H9 (cell line): ENCODE data around the gene MDH1. TPM values are rescaled to one million over a fixed set of nuclear protein-coding genes. Genes with fewer than 3 reads are reported as not detected.

Experiments
- DNase-seq: peaks from one replicate; pipeline ENCODE4 v3.0.0-alpha.2; 2017
- H2AFZ ChIP-seq: one replicate; pipeline ENCODE4 v1.6.1; 2013; ENCODE audit warnings: mild to moderate bottlenecking, low read length, control low read depth, moderate library complexity
- H2AK5ac ChIP-seq: 2 replicates; pipeline ENCODE4 v1.6.1; 2013; ENCODE audit warnings: low read length, control low read depth, mixed read lengths; ENCODE audit not compliant: insufficient read length
- H2BK120ac ChIP-seq: one replicate; pipeline ENCODE4 v1.6.1; 2013; ENCODE audit warnings: low read depth, mild to moderate bottlenecking, low read length, control low read depth, inconsistent platforms; ENCODE audit not compliant: poor library complexity, severe bottlenecking
- H2BK12ac ChIP-seq: 2 replicates; pipeline ENCODE4 v1.6.1; 2013; ENCODE audit warnings: low read length, control low read depth, mixed read lengths, low read depth; ENCODE audit not compliant: insufficient read length
- H2BK15ac ChIP-seq: 2 replicates; pipeline ENCODE4 v1.6.1; 2013; ENCODE audit warnings: low read depth, low read length, control low read depth
- H2BK20ac ChIP-seq: one replicate; pipeline ENCODE4 v1.6.1; 2013; ENCODE audit warnings: low read depth, mild to moderate bottlenecking, low read length, control low read depth, inconsistent platforms; ENCODE audit not compliant: poor library complexity, severe bottlenecking
- H2BK5ac ChIP-seq: 2 replicates; pipeline ENCODE4 v1.6.1; 2013; ENCODE audit warnings: low read length, control low read depth, mixed read lengths; ENCODE audit not compliant: insufficient read length
- H3K14ac ChIP-seq: 2 replicates; pipeline ENCODE4 v1.6.1; 2013; ENCODE audit warnings: low read length, control low read depth; ENCODE audit not compliant: insufficient read depth
- H3K18ac ChIP-seq: 2 replicates; pipeline ENCODE4 v1.6.1; 2013; ENCODE audit warnings: low read depth, mild to moderate bottlenecking, mixed read lengths, low read length, control low read depth; ENCODE audit not compliant: insufficient read length
- H3K23ac ChIP-seq: 2 replicates; pipeline ENCODE4 v1.6.1; 2013; ENCODE audit warnings: low read length, control low read depth, mixed read lengths, low read depth; ENCODE audit not compliant: insufficient read length
- H3K23me2 ChIP-seq: 2 replicates; pipeline ENCODE4 v1.6.1; 2013; ENCODE audit warnings: low read depth, mild to moderate bottlenecking, mixed read lengths, low read length, control low read depth; ENCODE audit not compliant: insufficient read length, poor library complexity, severe bottlenecking
- H3K27ac ChIP-seq: 2 replicates; pipeline ENCODE4 v1.5.1; 2013; ENCODE audit warnings: low read length, control low read depth, mixed read lengths, low read depth; ENCODE audit not compliant: insufficient read length
- H3K27me3 ChIP-seq: 2 replicates; pipeline ENCODE4 v1.6.1; 2013; ENCODE audit warnings: low read length, control low read depth, inconsistent platforms; ENCODE audit not compliant: insufficient read depth
- H3K4ac ChIP-seq: 2 replicates; pipeline ENCODE4 v1.6.1; 2013; ENCODE audit warnings: low read depth, mild to moderate bottlenecking, control low read depth, inconsistent platforms, low read length, moderate library complexity
- H3K4me1 ChIP-seq: 2 replicates; pipeline ENCODE4 v1.6.1; 2013; ENCODE audit warnings: low read length, control low read depth, inconsistent platforms; ENCODE audit not compliant: insufficient read depth
- H3K4me2 ChIP-seq: 2 replicates; pipeline ENCODE4 v1.6.1; 2013; ENCODE audit warnings: low read length, control low read depth, mixed read lengths; ENCODE audit not compliant: insufficient read length, insufficient read depth
- H3K56ac ChIP-seq: 2 replicates; pipeline ENCODE4 v1.6.1; 2013; ENCODE audit warnings: low read depth, mild to moderate bottlenecking, mixed read lengths, low read length, control low read depth; ENCODE audit not compliant: insufficient read length
- H3K79me1 ChIP-seq: 2 replicates; pipeline ENCODE4 v1.6.1; 2013; ENCODE audit warnings: low read depth, mild to moderate bottlenecking, moderate library complexity, low read length, control low read depth, inconsistent platforms; ENCODE audit not compliant: insufficient read depth, poor library complexity, severe bottlenecking
- H3K79me2 ChIP-seq: 2 replicates; pipeline ENCODE4 v1.6.1; 2013; ENCODE audit warnings: low read length, control low read depth, inconsistent platforms; ENCODE audit not compliant: insufficient read depth
- H3K9ac ChIP-seq: 2 replicates; pipeline ENCODE4 v1.6.1; 2013; ENCODE audit warnings: low read length, control low read depth, mixed read lengths; ENCODE audit not compliant: insufficient read length; ENCODE audit errors: extremely low read depth
- H3K9me3 ChIP-seq: one replicate; pipeline ENCODE4 v1.6.1; 2013; ENCODE audit warnings: low read depth, low read length, inconsistent platforms; ENCODE audit not compliant: control insufficient read depth
- H3T11ph ChIP-seq: one replicate; pipeline ENCODE4 v1.6.1; 2013; ENCODE audit warnings: mild to moderate bottlenecking, low read length, control low read depth, inconsistent platforms
- H4K20me1 ChIP-seq: one replicate; pipeline ENCODE4 v1.6.1; 2013; ENCODE audit not compliant: control insufficient read depth, insufficient read length, insufficient read depth
- H4K5ac ChIP-seq: 2 replicates; pipeline ENCODE4 v1.6.1; 2013; ENCODE audit warnings: low read depth, mild to moderate bottlenecking, mixed read lengths, low read length, control low read depth; ENCODE audit not compliant: insufficient read length
- H4K8ac ChIP-seq: replicated peaks from 2 replicates; pipeline ENCODE4 v1.6.1; 2013; ENCODE audit warnings: low read length, control low read depth, mixed read lengths, low read depth; ENCODE audit not compliant: insufficient read length
- H4K91ac ChIP-seq: 2 replicates; pipeline ENCODE4 v1.6.1; 2013; ENCODE audit warnings: low read depth, mild to moderate bottlenecking, moderate library complexity, mixed read lengths, low read length, control low read depth; ENCODE audit not compliant: insufficient read length
- H3K27ac Mint-ChIP-seq, 3 experiments: 2 replicates in 2 of 3; 3 replicates in 1 of 3; pipeline ENCODE4 v1.8.0; 2020 to 2021; ENCODE audit warnings: mixed read lengths in 3 of 3, mild to moderate bottlenecking in 1 of 3, moderate library complexity in 1 of 3
- H3K27me3 Mint-ChIP-seq: 2 replicates; pipeline ENCODE4 v1.8.0; 2021; ENCODE audit warnings: low read depth, mild to moderate bottlenecking, moderate library complexity, mixed read lengths
- H3K36me3 Mint-ChIP-seq, 3 experiments: 2 replicates in 2 of 3; 3 replicates in 1 of 3; pipeline ENCODE4 v1.8.0; 2020 to 2021; ENCODE audit warnings: low read depth in 3 of 3, mixed read lengths in 3 of 3; ENCODE audit not compliant: insufficient read depth in 1 of 3
- H3K4me1 Mint-ChIP-seq, 2 experiments: 2 replicates each; pipeline ENCODE4 v1.8.0; 2020; ENCODE audit warnings: mixed read lengths in 2 of 2
- H3K4me3 Mint-ChIP-seq, 2 experiments: 2 replicates in 1 of 2; 3 replicates in 1 of 2; pipeline ENCODE4 v1.8.0; 2020 to 2021; ENCODE audit warnings: mild to moderate bottlenecking in 2 of 2, mixed read lengths in 2 of 2, moderate library complexity in 1 of 2
- H3K9me3 Mint-ChIP-seq, 2 experiments: 2 replicates in 1 of 2; 3 replicates in 1 of 2; pipeline ENCODE4 v1.8.0; 2020; ENCODE audit warnings: mild to moderate bottlenecking in 2 of 2, mixed read lengths in 2 of 2, moderate library complexity in 1 of 2
- WGBS: extraction: QIAGEN DNeasy Blood & Tissue Kit; methylation state at CpG from one replicate; pipeline ENCODE4 v1.1.7; 2013; ENCODE audit warnings: missing lambda C conversion rate, low lambda C conversion rate, mixed read lengths; ENCODE audit not compliant: insufficient read length; ENCODE audit errors: extremely low coverage; 5-methylcytosine and 5-hydroxymethylcytosine counted together
- total RNA-seq: library from RNA; stranded (reverse); gene quantifications from 2 replicates; pipeline ENCODE4 v1.2.1, GENCODE V29; 2021
- TF ChIP-seq, protein P1 (sequence below): fragments of 200-600 bp; sonication (generic); conservative IDR thresholded peaks from 3 replicates; pipeline ENCODE4 v1.8.0; 2021; ENCODE audit warnings: antibody characterized with exemption, mild to moderate bottlenecking

MDH1 gene
- total RNA-seq, 1 experiment from 2014 or later: 324 TPM

DNA sequence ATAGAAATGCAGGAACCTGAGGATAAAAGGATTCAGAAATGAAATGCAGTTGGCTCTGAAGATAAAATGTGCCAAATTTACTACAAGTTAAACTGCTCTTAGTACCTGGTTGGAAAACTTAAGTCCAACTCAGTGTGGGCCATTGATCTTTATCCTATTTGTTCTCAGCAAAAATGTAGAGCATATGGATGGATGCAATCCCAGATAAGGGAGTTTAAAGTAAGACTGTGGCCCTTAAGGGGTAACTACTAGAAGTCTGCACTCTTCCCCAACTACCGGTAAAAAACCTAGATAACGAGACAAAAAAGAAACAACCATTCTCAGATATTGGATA lies 63.9 kb downstream of the MDH1 start:
- no peak for DNase-seq
- H4K91ac ChIP-seq: no peak overlapping the region
- H4K20me1 ChIP-seq: no peaks in the 10 kb centered on the region
- H4K5ac ChIP-seq: no peak overlapping the region
- no peak overlapping the region for H3K27ac Mint-ChIP-seq
- H3K4me2 ChIP-seq: no peak overlapping the region
- no peak overlapping the region for H3K4me3 Mint-ChIP-seq
- no peak overlapping the region for H4K8ac ChIP-seq
- H3K27ac ChIP-seq: no peak overlapping the region
- no peaks in the 10 kb centered on the region for H3K4me1 Mint-ChIP-seq
- H3T11ph ChIP-seq: no peak overlapping the region
- H3K18ac ChIP-seq: no peak overlapping the region
- H3K79me1 ChIP-seq: no peaks in the 10 kb centered on the region
- H3K36me3 Mint-ChIP-seq: peaks cover 0 to 38% (median 11%) of the 10 kb centered on the region in 3 experiments; a peak in 6 of 7 replicates
- no peak overlapping the region for H3K56ac ChIP-seq
- H3K23me2 ChIP-seq: no peaks in the 10 kb centered on the region
- H2BK5ac ChIP-seq: no peak overlapping the region
- H3K9me3 Mint-ChIP-seq: peaks cover 14 to 21% of the 10 kb centered on the region in 2 experiments
- H2BK12ac ChIP-seq: no peak overlapping the region
- no peak overlapping the region for H2BK20ac ChIP-seq
- no peak overlapping the region for H2AK5ac ChIP-seq
- WGBS: no CpG with 5 or more reads among the region's 2 CpGs
- H3K27me3 Mint-ChIP-seq: no peaks in the 10 kb centered on the region
- no peak overlapping the region for H3K4ac ChIP-seq
- H3K23ac ChIP-seq: no peak overlapping the region
- no peaks in the 10 kb centered on the region for H3K79me2 ChIP-seq
- no peak overlapping the region for H2BK15ac ChIP-seq
- no peak overlapping the region for H3K14ac ChIP-seq
- no peak overlapping the region for H3K9ac ChIP-seq
- TF ChIP-seq, protein P1, sequence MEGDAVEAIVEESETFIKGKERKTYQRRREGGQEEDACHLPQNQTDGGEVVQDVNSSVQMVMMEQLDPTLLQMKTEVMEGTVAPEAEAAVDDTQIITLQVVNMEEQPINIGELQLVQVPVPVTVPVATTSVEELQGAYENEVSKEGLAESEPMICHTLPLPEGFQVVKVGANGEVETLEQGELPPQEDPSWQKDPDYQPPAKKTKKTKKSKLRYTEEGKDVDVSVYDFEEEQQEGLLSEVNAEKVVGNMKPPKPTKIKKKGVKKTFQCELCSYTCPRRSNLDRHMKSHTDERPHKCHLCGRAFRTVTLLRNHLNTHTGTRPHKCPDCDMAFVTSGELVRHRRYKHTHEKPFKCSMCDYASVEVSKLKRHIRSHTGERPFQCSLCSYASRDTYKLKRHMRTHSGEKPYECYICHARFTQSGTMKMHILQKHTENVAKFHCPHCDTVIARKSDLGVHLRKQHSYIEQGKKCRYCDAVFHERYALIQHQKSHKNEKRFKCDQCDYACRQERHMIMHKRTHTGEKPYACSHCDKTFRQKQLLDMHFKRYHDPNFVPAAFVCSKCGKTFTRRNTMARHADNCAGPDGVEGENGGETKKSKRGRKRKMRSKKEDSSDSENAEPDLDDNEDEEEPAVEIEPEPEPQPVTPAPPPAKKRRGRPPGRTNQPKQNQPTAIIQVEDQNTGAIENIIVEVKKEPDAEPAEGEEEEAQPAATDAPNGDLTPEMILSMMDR: no peak
- H2BK120ac ChIP-seq: no peak overlapping the region
- no peak overlapping the region for H2AFZ ChIP-seq
- H3K9me3 ChIP-seq: no peaks in the 10 kb centered on the region
- H3K4me1 ChIP-seq: no peaks in the 10 kb centered on the region
- no peaks in the 10 kb centered on the region for H3K27me3 ChIP-seq
